Hematopoietic multipotent progenitor cell treated with erythropoietin and hydrocortisone succinate and interleukin-3 and kit ligand, for 15 days (in vitro differentiated cells): Measurements from ENCODE around the gene TRAFD1.
A peak's percentile ranks its signal among the peaks of the same experiment; 100 is the strongest.
"Not testable (repeated sequence)": the region's sequence is repeated elsewhere in the genome, so short reads cannot be mapped to it uniquely, and the experiment has no call there.

Experiments
- DNase-seq: peaks from one replicate; pipeline ENCODE4 v3.0.0-alpha.2; 2015; ENCODE audit warnings: low spot score

Gene TRAFD1, protein sequence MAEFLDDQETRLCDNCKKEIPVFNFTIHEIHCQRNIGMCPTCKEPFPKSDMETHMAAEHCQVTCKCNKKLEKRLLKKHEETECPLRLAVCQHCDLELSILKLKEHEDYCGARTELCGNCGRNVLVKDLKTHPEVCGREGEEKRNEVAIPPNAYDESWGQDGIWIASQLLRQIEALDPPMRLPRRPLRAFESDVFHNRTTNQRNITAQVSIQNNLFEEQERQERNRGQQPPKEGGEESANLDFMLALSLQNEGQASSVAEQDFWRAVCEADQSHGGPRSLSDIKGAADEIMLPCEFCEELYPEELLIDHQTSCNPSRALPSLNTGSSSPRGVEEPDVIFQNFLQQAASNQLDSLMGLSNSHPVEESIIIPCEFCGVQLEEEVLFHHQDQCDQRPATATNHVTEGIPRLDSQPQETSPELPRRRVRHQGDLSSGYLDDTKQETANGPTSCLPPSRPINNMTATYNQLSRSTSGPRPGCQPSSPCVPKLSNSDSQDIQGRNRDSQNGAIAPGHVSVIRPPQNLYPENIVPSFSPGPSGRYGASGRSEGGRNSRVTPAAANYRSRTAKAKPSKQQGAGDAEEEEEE

DNA sequence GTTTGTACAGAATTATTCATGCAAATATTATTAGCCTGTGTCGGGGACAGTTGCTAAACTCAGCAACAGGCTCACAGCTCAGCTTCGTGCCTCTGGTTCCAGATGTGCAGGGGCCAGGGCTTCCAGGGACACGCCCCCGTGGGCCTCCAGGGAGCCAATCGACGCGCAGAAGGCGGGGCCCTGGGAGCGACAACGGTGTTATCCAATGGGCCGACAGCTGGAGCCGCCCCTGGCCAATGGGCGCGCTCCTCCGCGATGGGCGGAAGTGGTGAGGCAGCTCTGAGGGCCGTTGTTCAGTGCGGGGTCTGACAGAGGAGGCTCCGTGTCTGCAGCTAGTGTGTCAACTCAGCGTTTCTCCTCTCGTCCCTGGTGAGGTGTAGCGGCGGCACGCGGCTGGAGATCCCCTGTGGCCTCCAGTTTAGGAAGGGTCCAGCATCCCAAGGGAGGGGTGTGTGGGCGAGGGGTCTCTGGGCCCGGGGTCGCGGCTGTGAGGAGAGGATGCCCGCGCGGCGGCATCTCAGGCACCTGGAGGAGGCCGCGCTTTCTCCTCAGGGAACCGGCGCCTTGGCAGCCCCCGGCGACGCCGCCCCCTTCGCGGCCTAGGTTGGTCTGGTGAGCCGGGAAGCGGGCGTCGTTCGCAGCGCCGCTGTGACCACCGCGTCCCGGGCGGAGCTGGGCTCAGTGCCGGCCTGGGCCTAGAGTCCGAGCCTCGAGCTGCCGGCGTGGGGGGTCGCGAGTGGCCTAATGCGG lies at the start of gene TRAFD1:
TRAFD1 (plus strand) TSS at position 311 of the 750 bp plus-strand sequence. CDS start 4,963 bp downstream, outside the sequence.
- DNase-seq: peak; percentile 98

DNA sequence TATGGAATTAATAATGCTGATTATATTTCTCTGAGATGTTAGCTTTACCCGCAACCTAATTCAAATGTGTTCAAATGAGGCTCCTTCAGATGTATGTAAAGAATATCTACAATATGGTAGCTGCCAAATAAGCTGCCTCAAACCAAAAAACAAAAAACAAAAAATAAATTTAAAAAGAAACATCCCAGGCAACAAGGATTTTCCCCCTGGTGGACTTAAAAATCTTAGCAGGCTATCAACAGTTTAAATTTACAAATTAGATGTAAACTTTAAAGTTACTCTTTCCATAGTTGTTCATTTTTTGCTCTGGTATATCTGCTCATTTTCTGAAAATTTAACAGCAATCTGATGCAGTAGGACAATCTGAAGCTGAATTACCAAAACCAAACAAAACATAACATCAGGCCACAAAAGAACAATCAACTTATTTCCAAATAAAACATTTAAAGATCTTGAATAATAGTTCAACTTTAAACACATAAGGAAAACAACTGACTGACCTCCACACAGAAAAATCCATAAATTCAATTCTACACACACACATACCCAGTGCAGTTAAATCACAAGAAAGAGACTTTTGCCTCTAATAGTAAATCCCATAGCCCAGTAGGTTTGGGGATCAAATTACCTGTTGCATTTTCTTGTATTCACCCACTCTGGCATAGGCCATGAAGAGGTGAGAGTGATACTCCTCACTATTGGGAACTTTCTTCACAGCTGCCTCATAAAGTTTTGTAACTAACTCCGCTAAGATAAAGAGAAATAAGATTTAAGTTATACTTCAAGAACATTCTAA lies 38.1 kb upstream of the TRAFD1 start:
- DNase-seq: no peak

DNA sequence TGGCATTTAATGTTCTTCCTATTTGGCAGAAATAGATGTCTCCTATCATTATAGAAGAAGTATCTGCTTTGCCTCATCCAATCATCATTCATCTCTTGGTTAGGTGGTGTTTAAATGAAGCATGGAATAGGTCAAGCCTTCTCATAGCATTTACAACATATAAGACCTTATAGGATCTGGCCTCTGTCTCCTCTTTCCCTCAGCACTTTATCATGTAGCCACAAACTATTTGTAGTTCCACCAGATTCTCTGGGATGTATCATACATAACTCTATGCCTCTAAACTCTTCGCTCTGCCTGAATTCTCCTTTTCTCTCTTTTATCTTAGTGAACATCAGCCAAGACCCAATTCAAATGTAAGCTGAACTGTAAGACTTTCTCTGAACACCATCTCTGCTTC lies 37.5 kb upstream of the TRAFD1 start:
- DNase-seq: no peak

DNA sequence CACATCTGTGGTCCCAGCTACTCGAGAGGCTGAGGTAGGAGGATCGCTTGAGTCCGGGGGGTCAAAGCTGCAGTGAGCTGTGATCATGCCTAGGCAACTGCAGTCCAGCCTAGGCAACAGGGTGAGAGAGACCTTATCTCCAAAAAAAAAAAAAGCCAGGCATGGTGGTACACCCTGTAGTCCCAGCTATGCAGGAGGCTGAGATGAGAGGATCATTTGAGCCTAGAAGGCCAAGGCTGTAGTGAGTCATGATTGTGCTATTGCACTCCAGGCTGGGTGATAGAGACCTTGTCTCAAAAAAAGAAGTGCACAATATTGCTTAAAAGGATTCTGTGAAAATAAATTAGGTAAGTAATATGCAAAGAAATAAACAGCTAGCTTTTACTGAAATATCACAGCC lies 33.8 kb upstream of the TRAFD1 start:
- DNase-seq: no peak

DNA sequence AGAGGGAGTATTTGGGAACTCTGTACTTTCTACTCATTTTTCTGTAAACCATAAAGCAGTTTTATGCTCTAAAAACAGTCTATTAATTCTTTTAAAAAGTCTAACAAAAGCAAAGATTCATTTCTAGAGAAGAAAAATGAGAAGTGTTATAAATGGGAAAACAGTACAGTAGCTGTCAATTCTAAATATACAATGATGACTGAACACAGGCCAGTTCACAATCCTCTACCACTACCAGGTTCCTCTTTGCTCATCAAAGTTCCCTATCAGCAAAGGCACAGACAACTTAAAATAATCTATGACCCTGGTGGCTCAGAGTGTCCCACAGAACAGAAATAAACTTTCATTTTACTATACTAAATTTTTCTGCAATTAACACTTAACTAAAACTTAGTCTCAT lies 29.3 kb upstream of the TRAFD1 start:
- no peak for DNase-seq

DNA sequence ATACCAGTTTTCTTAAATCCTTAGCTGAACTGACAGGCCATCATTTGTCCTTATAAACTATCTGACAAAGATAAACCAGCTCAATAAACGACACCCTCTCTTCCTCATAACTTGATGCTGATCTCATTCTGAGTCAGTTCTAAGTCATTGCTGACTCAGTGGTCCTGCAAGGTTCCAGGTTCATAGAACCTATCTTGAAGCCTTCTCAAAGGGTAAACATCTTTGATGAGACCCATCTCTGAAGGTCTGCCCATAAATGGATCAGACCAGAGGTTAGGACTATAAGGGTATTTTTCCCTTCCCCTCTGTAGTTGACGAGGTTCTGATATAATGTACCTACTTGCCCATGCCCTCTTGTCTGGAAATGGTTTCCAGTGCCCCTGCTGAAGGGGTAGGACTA lies 28.7 kb upstream of the TRAFD1 start:
- peak; percentile 23 for DNase-seq

DNA sequence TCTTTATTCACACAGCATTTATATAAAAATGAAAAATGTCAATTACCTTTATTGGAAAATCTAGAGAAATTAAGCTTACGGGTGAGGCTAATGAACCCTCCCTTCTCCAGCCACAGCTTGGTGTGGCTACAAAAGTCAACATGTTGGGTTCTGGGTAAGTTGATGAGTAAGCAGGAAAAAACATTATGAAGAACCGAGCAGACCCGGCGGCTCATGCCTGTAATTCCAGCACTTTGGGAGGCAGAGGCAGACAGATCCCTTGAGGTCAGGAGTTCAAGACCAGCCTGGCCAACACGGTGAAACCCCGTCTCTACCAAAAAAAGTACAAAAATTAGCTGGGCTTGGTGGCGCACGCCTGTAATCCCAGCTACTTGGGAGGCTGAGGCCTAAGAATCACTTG lies 27.7 kb upstream of the TRAFD1 start:
- no peak for DNase-seq

DNA sequence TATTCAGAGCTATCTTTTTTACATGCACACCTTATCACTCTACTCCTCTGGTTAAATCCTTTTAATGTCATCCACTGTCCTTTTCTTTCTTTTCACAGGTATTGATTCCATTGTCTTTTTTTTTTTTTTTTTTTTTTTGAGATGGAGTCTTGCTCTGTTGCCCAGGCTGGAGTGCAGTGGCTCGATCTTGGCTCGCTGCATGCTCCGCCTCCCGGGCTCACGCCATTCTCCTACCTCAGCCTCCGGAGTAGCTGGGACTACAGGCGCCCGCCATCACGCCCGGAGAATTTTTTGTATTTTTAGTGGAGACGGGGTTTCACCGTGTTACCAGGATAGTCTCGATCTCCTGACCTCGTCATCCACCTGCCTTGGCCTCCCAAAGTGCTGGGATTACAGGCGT lies 24.9 kb upstream of the TRAFD1 start:
- DNase-seq: not testable (repeated sequence)

DNA sequence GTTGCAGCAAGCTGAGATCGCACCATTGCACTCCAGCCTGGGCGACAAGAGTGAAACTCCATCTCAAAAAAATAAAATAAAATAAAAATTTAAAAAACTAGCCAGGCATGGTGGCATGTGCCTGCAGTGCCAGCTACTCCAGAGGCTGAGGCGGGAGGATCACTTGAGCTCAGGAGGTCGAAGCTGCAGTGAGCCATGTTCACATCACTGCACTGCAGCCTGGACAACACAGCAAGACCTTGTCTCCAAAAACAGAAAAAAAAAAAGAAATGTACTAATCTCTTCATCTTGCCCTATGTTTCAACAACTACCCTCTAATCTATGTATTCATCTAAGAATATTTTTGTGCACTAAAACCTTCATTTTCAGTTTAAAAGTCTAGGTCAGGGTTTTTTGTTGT lies 23.2 kb upstream of the TRAFD1 start:
- no peak for DNase-seq

DNA sequence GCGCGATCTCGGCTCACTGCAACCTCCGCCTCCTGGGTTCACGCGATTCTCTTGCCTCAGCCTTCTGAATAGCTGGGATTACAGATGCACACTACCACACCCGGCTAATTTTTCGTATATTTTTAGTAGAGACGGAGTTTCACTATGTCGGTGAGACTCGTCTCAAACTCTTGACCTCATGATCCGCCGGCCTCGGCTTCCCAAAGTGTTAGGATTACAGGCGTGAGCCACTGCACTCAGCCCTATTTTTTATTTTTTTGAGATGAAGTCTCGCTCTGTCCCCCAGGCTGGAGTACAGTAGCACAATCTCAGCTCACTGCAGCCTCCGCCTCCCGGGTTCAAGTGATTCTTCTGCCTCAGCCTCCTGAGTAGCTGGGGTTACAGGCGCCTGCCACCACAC lies 22.6 kb upstream of the TRAFD1 start:
- DNase-seq: not testable (repeated sequence)

DNA sequence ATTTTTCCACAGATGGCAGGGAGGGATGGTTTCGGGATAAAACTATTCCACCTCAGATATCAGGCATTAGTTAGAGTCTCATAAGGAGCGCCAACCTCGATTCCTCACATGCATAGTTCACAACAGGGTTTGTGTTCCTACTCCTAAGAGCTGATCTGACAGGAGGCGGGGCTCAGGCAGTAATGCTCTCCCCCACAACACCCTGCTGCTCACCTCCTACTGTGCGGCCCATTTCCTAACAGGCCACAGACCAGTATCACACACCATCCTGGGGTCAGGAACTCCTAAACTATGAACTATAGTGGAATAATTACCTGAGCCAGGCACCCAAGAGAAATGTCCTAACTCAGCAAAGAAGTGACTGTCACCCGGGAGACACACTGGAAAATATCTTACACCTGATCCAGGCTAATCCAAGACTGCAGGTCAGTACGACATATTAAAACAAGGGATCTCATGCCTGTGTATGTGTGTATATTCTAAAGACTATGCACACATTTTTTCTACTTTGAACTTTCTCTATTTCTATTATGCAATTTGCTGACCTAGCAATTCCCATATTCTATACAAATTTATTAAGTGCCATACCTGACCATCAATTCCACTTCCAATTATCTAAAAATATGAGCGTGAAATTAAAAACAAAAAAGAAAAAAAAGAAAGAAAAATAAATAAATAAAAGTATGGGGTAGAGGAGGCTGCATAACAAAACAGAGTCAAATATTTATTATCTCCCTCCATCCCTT lies 21.4 kb upstream of the TRAFD1 start:
- no peak for DNase-seq

DNA sequence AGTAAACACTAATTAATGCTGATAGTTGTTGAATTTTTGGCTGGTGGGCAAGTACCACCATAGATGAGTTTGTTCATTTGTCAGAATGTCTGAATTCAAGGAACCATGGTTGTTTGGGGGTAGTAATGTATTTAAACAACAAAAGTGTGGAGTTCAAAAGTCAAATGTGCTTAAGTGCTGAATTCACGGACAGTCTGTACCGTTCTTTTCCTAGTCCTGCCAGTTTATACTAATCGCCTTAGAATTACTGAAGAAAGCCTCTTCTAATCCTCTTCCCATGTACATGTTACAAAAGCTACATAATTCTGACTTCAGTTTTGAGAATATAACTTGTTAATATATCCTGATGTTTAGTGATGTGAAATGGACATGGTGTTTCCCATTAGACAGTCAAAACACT lies 19.5 kb upstream of the TRAFD1 start:
- no peak for DNase-seq

DNA sequence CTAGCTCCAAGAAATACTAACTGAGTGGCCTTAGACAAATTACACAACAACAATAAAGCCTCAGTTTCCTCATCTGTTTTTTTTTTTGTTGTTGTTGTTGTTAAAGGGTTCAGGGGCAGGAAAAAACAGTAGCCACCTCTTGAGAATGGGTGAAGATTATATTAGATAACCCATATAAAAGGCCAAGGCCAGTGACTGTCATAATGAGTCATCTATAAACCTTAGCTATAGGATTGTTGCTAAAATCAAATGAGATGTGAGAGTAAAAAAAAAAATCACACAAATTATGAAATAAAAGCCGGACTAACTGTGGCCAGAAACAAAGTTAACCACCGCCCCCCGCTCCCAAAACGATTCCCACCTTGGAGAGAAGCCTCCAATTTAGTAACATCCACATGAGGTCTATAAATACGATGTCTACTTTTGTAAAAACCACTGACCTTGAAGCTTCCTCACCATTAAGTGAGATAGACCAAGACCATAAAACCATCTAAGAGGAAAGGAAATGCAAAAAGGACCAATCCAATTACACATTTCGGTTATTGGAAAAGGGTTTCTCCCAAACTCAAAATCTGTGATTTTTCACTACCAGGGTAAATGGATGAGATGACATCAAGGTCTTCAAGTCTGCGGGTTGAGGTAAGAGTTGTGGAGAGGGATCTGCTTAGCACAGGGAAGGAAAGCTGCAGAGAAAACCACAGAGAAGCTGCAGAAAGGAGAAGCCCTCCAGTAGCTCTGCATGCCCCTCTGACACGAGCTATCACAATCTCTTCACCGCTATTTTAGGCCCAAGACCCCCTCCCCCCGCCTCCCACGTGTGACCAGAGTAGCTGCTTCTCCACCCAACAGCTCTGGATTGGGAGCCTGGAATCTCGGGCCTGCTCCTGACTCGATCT lies 17.8 kb upstream of the TRAFD1 start:
- no peak for DNase-seq

DNA sequence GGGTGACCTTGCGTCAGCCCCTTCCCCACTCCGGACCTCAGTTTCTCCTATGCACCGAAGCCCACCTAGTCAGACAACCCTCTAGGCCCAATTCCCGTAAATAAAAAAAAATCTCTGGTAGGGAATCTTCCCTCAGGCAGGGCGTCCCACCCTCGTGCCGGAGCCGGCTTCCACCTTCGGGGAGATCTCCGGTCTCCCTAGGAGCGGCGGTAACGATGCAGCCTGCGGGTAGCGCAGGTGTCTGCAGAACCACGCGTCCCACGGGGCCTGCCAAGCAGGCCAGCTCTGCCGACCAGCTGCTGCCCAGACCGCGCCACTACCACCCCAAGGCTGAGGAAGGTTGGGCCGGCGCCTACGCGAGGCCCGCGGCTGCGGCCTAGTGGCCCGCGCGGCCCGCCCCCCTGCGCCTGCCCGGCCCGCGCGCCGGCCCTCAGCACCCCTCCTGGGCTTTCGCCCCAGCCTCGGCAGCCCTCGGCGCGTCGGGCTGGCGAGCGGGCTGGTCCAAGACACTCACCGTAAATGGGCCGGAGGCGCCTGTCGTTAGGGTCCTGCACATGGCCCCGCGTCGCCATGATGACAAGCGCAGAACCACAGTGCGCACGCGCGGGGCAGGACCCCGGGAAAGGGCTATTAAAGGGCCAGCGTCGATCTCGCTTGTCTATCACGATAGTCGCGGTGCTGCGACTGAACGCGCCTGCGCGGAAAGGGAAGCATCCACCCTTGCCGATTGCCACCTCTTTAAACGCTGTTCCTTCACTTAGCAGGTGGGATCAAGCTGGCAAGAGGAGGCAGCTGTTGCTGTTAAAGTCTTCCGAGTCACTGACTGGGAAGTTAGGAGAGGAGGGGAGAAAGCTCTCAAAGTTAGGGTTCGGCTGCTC lies 16.9 kb upstream of the TRAFD1 start, which contains the start of gene NAA25:
NAA25 (minus strand) TSS at position 582 of the 878 bp plus-strand sequence; CDS start at position 572, 10 bp downstream.
- DNase-seq: peak; percentile 93

DNA sequence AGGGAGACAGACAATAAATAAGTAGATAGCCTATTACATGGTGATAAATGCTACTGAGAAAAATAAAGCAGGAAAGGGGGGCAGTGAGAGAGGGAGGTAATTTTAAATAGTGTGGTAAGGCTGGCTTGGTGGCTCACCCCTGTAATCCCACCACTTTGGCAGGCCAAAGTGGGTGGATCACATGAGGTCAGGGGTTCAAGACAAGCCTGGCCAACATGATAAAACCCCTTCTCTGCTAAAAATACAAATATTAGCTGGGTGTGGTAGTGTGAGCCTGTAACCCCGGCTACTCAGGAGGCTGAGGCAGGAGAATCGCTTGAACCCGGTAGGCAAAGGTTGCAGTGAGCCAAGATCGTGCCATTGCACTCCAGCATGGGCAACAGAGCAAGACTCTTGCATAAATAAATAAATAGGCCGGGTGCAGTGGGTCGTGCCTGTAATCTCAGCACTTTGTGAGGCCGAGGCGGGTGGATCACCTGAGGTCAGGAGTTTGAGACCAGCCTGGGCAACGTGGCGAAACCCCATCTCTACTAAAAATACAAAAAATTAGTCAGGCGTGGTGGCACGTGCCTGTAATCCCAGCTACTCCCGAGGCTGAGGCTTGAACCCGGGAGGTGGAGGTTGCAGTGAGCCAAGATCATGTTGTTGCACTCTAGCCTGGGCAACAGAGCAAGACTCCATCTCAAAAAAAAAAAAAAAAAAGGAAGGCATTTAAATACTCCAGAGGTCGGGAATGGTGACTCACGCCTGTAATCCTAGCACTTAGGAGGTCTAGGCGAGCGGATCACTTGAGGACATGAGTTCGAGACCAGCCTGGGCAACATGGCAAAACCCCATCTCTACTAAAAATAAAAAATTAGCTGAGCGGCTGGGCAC lies 14.3 kb upstream of the TRAFD1 start:
- not testable (repeated sequence) for DNase-seq

DNA sequence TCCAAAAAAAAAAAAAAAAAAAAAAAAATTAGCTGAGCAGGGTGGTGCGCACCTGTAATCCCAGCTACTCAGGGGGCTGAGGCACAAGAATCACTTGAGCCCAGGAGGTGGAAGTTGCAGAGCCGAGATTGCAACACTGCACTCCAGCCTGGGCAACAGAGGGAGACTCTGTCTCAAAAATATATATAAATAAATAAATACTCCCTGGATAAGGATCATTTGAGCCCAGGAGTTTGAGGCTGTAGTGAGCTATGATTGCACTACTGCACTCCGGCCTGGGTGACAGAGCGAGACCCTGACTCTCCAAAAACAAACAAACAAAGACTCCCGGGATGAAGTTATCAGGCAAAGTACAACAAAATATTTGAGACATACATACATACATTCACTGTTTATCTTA lies 13.4 kb upstream of the TRAFD1 start:
- no peak for DNase-seq

DNA sequence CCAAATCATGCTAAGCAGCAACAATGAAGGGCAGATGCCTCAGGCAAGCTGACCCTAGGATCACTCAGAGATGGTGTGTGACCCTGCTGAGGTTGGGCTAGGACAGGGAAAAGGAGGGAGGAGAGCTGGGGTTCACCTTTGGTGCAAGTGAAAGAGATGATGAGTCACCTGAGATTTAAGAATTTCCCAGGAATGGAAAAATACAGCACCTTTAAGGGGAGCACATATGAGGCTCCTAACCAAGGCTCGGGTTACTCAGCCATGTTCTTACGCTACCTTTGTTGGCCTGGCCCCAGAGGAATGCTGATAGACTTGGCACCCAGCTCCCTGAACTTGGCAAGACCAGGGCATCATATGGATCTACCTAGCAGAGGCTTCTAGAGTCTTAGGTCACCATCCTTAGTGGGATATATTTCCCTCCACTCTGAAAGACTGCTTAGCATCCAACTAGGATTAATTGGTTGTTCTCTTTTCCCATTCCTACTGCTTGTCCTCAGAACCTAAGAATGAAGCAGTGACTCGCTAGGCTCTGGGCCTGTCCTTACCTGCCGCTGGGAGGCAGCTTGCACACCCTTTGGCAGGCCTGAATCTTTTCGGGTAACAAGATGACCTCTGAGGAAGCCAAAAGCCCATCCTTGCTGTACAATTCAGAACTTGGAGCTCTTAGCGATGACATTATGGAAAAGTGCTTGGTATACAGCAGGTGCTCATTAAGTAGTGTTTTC lies 12.8 kb upstream of the TRAFD1 start:
- DNase-seq: no peak
